ENCODE data around the gene WASHC1.
"Not testable (repeated sequence)": the region's sequence is repeated elsewhere in the genome, so short reads cannot be mapped to it uniquely, and the experiment has no call there.

WASHC1 gene
- total RNA-seq, result 1.2 to 7.0 (median 3.1) reads per million in 17 experiments

- DNase-seq, result not testable (repeated sequence)
These were observed at the start of gene WASHC1 for GRCh38 chr9:29356-29755. TSS of gene WASHC1 (minus strand) at chr9:29456. CDS start at chr9:24999, 4,457 bp downstream.

DNA sequence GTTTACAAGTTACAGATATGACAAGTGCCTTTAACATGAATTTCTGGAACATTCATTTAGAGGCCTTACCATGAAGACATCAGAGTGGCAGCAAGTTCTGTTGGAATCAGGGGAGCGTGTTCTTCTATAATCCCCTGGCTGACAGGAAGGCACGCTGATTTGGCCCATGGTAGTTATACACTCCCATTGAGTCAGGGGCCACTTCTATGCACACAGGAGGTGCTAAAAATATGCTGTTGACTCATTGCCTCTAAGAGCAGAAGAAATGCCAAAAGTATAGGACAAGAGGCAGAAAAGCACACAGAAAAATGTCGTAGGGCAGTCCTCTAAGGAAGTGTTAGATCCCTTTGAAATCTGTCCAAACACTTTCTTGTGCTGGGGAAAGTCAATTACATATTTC lies 49.1 kb upstream of the WASHC1 start:
- not testable (repeated sequence) for DNase-seq

DNA sequence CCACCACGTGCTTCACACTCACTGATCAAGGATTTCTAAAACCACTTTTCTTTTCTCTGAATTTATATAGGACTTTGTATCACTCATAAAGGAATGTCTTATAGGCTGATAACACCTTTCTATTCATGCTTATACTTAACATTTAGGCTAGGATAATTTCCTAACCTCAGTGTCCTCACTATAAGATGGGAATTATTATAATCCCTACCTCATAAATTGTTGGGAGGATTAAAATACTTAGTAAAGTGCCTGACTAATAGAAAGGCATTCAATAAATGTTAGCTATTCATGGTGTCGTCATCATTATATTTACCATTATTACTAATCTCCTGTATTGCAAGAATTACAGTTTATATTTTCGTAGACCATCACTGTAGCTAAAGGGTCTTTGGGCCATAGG lies 47.1 kb upstream of the WASHC1 start:
- DNase-seq, result not testable (repeated sequence)

- not testable (repeated sequence) for DNase-seq
These were observed 44.8 kb upstream of the WASHC1 start for GRCh38 chr9:73900-74525.

DNA sequence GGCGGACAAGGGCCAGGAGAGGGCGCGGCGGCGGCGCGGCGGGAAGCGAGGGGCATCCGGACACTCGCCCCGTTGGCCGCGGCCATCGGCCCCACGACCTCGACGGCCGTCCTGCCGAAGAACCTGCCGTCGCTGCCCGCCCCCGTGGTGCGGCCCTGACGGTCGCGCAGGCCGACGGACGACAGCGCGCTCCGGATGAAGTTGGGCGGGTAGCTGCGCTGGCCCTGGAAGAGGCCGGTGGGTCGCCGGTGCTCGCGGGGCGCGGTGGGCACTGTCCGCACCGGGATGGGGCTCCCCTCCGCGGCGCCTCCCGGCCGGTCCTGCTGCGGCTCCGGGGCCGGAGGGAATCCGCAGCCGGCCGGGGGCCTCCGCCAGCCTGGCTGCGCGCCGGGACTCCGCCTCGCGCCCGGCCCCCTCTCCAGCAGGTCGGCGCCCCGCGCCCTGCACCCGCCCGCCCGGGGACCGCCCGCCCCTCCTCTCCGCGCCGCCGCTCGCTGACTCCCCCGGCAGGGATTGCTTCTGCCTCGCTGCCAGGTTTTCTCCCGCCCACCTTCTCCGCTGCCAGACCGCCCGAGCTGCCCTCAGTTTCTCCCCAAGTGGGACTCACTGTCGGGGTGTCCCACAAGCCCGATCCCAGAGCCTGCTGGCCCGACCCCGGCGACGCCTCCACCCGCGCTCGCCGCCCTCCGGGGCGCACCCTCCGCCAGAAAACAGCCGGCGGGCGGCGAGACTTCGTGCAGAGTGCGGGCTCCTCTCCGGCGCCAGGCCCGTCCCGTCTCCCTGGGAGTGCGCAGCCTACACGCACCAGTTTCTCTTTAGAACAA lies 44.0 kb upstream of the WASHC1 start:
- DNase-seq, result peak in 3 of 4 experiments; percentile 1 to 28 (median 14)

- DNase-seq, result peak in 2 of 4 experiments; percentile 5 to 33
These were observed 33.9 kb upstream of the WASHC1 start for GRCh38 chr9:63031-63629.

GRCh38 chr9:52678-53077 lies 23.4 kb upstream of the WASHC1 start:
- not testable (repeated sequence) for DNase-seq

DNA sequence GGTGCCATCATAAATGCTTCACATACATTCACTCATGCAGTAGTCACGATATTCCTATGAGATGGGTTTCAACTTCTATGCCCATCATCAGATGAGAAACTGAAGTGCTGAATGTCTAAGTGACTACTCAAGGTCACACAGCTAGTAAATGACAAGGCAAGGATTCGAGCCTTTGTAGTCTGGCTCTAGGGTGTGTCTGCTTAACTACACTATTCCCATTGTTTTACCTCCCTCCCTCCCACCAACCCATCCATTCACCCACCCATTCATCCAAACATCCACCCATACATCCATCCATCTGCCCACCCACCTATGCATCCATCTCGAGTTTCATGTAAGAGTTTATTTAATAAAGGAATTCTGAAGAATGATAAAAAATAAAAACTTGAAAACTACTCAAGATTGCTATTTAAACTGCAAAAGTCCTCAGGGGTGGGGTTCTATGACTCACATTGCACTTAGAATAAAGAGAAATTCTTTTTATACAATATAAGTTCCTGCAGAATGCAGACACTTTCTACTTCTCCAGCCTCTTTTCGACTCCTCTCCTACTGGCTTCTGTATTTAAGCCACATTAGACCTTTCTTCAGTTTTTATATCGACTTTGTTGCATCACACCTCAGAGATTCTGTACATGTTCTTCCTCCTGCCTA lies 19.1 kb upstream of the WASHC1 start:
- DNase-seq, result not testable (repeated sequence)

DNA sequence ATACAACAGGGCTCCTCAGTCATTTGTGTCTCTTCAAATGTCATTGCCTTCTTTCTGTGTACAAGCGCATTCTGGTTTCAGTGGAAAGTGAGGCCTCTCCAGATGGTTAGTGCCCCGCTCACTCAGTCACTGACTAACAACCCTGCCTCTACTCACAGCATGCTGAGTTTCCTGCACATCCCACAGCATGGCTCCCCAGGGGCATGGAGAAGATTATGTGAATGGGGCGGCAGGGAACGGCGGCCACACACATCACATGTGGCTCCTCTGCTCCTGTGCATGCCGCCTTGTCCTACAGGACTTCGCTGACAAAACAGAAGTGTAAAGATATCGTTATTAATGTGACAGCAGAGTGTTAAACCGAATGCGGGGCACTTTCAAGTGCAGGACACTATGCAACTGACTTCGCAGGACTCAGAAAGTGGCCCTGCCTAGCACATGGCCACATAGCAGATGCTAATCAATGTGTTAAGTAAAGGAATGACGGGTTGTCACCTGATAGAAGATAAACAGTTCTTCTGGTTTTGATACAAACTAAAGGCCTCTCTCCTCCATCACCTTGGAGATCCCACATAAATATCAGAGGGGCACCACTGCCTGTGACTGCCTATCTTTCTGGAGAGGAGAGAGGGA lies 17.5 kb upstream of the WASHC1 start:
- not testable (repeated sequence) for DNase-seq

GRCh38 chr9:46164-46563 lies 16.9 kb upstream of the WASHC1 start:
- peak; percentile 15 to 55 (median 25) for DNase-seq

- DNase-seq, result peak in 1 of 4 experiments; percentile 1
These were observed 16.1 kb upstream of the WASHC1 start for GRCh38 chr9:45180-45878.

DNA sequence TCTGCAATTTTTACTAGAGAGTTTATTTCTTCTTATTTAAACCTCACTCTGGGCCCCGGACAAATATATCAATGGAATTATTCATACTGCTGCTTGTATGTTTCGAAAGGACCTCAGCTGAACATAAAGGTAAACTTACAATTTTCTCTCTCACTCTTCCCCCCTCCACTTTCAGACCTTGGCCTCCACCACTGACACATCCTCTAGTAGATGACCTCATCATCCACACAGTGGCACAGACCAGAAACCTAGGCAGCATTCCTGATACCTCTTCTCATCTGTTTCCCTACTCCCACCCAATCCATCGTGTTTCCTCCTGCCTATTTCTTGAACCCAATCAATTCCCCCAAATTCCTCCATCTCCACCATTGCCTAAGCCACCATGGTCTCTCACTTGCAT lies 15.2 kb upstream of the WASHC1 start:
- peak in 1 of 4 experiments; percentile 2 for DNase-seq

- DNase-seq, result not testable (repeated sequence)
These were observed 14.4 kb upstream of the WASHC1 start for GRCh38 chr9:43636-44035.

- DNase-seq, result not testable (repeated sequence)
These were observed 13.9 kb upstream of the WASHC1 start for GRCh38 chr9:43116-43515.

DNA sequence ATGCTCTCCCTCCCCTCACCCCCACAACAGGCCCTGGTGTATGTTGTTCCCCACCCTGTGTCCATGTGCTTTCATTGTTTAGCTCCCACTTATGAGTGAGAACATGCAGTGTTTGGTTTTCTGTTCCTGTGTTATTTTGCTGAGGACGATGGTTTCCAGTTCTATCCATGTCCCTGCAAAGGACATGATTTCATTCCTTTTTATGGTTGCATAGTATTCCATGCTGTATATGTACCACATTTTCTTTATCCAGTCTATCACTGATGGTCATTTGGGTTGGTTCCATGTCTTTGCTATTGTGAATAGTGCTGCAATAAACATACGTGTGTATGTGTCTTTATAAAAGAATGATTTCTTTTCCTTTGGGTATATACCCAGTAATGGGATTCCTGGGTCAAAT lies 12.6 kb upstream of the WASHC1 start:
- peak in 1 of 4 experiments; percentile 1 for DNase-seq

DNA sequence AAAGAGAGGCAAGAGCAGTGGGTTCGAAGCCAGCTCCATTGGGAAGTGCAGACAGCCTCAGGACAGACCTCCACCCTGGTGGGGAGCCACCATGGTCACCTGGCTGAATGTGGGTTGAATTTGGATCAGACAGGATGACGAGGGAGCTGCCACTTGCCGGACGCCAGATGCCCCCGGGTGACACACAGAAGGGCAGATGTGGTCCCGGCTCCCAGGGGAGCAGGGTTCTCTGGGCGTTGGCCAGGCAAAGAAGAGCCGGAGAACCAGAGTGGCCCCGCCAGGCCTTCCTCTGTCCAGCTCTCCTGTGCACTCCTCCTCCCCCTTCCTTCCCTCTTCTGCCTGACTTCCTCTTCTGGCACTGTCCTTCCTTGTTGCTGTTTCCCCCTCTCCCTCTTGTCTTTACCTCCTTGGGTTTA lies 12.0 kb upstream of the WASHC1 start:
- peak in 3 of 4 experiments; percentile 35 to 47 (median 40) for DNase-seq

DNA sequence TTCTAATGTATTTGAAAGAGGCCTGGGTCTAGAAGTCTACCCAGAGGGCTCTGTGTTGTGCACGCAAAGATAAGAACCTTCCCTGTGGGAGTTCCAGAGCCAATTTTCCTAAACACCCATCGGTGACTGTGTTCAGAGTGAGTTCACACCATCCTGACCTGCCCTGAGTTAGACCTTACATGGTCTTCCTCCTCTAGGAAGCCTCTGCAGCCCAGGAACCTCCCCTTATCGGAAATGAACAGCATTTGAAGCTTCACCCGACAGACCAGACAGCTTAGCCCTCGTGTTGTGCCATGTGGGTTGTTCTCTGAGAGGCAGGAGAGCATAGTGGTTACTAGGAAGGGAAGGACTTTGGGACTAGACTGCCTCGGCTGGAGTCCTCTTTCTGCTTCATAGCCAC lies 3.1 kb upstream of the WASHC1 start:
- not testable (repeated sequence) for DNase-seq

DNA sequence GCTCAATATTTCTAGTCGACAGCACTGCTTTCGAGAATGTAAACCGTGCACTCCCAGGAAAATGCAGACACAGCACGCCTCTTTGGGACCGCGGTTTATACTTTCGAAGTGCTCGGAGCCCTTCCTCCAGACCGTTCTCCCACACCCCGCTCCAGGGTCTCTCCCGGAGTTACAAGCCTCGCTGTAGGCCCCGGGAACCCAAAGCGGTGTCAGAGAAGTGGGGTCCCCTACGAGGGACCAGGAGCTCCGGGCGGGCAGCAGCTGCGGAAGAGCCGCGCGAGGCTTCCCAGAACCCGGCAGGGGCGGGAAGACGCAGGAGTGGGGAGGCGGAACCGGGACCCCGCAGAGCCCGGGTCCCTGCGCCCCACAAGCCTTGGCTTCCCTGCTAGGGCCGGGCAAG lies 481 bp downstream of the WASHC1 start:
- DNase-seq, result not testable (repeated sequence)

DNA sequence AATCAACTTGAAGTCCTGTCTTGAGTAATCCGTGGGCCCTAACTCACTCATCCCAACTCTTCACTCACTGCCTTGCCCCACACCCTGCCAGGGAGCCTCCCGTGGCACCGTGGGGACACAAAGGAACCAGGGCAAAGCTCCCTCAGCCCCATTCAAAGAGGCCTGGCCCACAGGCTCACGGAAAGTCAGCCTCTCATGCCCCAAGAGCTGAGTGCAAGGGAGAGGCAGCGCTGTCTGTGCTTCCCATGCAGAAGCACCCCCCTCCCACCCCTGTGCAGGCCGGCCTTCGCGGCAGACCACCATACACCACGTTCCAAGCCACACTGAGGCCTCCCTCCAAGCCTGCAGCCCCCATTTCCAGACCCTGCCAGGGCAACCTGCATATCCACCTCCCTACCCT lies 7.6 kb downstream of the WASHC1 start:
- DNase-seq, result not testable (repeated sequence)

GRCh38 chr9:16875-17274 lies 12.4 kb downstream of the WASHC1 start:
- not testable (repeated sequence) for DNase-seq

DNA sequence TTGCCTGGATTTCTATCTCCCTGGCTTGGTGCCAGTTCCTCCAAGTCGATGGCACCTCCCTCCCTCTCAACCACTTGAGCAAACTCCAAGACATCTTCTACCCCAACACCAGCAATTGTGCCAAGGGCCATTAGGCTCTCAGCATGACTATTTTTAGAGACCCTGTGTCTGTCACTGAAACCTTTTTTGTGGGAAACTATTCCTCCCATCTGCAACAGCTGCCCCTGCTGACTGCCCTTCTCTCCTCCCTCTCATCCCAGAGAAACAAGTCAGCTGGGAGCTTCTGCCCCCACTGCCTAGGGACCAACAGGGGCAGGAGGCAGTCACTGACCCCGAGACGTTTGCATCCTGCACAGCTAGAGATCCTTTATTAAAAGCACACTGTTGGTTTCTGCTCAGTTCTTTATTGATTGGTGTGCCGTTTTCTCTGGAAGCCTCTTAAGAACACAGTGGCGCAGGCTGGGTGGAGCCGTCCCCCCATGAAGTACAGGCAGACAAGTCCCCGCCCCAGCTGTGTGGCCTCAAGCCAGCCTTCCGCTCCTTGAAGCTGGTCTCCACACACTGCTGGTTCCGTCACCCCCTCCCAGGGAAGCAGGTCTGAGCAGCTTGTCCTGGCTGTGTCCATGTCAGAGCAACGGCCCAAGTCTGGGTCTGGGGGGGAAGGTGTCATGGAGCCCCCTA lies 15.0 kb downstream of the WASHC1 start:
- not testable (repeated sequence) for DNase-seq
